Glomerular endothelial cell (primary cell): ENCODE measurements around the gene KRT86. TPM values are rescaled to one million over a fixed set of nuclear protein-coding genes. Genes with fewer than 3 reads are reported as not detected.
"Not testable (repeated sequence)": the region's sequence is repeated elsewhere in the genome, so short reads cannot be mapped to it uniquely, and the experiment has no call there.

Experiments
- DNase-seq: peaks from one replicate; pipeline ENCODE4 v3.0.0-alpha.2; 2011; ENCODE audit warnings: low read depth, low spot score; ENCODE audit errors: extremely low read depth
- total RNA-seq: library from RNA; depleted of rRNA; stranded (reverse); fragments of >200 nt; gene quantifications from 2 replicates; pipeline ENCODE4 v1.2.3, GENCODE V29; 2015

Gene KRT86
- total RNA-seq, 1 donor from 2014 or later = not detected

- DNase-seq = no peak
Observed at GRCh38 chr12:52332381-52332780, 57.9 kb downstream of the KRT86 start.

GRCh38 chr12:52333321-52333720 lies 58.9 kb downstream of the KRT86 start:
- no peak for DNase-seq

- no peak for DNase-seq
Observed at GRCh38 chr12:52334185-52334584, 59.7 kb downstream of the KRT86 start.

GRCh38 chr12:52335598-52336262 lies 61.3 kb downstream of the KRT86 start:
- no peak for DNase-seq

GRCh38 chr12:52336641-52337040 lies 62.2 kb downstream of the KRT86 start:
- no peak for DNase-seq

GRCh38 chr12:52337054-52337453 lies 62.6 kb downstream of the KRT86 start:
- no peak for DNase-seq

GRCh38 chr12:52338241-52338960 lies 64.0 kb downstream of the KRT86 start:
- no peak for DNase-seq

- no peak for DNase-seq
Observed at GRCh38 chr12:52341066-52341580, 66.7 kb downstream of the KRT86 start.

- DNase-seq = no peak
Observed at GRCh38 chr12:52342781-52343490, 68.5 kb downstream of the KRT86 start.

- no peak for DNase-seq
Observed at GRCh38 chr12:52343550-52343949, 69.1 kb downstream of the KRT86 start.

GRCh38 chr12:52344111-52344510 lies 69.7 kb downstream of the KRT86 start:
- DNase-seq = no peak

GRCh38 chr12:52345041-52345440 lies 70.6 kb downstream of the KRT86 start:
- DNase-seq = not testable (repeated sequence)

GRCh38 chr12:52346593-52346992 lies 72.1 kb downstream of the KRT86 start:
- no peak for DNase-seq

- no peak for DNase-seq
Observed at GRCh38 chr12:52347016-52347415, 72.6 kb downstream of the KRT86 start.

- DNase-seq = no peak
Observed at GRCh38 chr12:52347551-52348510, 73.4 kb downstream of the KRT86 start.

GRCh38 chr12:52349196-52349595 lies 74.8 kb downstream of the KRT86 start:
- no peak for DNase-seq

GRCh38 chr12:52350021-52350620 lies 75.7 kb downstream of the KRT86 start:
- no peak for DNase-seq

GRCh38 chr12:52350786-52351185 lies 76.3 kb downstream of the KRT86 start:
- no peak for DNase-seq

- no peak for DNase-seq
Observed at GRCh38 chr12:52351196-52352059, 77.0 kb downstream of the KRT86 start.
